Fibroblast of lung (primary cell): ENCODE results near the gene STAB2.

Experiments
- EZH2 ChIP-seq: IDR thresholded peaks from 2 replicates; pipeline ENCODE4 v1.5.1; 2012; ENCODE audit warnings: low read length, control low read depth, mild to moderate bottlenecking; ENCODE audit errors: missing control alignments
- TF ChIP-seq, protein P1 (sequence below), 2 donors: IDR thresholded peaks in 1 of 2; conservative IDR thresholded peaks in 1 of 2; 1 replicate in 1 of 2; 2 replicates in 1 of 2; pipeline ENCODE4 v1.5.1; 2011 to 2012; ENCODE audit warnings: low read length in 2 of 2, control low read depth in 1 of 2, inconsistent platforms in 1 of 2, low read depth in 1 of 2, mild to moderate bottlenecking in 1 of 2

- TF ChIP-seq, protein P1, sequence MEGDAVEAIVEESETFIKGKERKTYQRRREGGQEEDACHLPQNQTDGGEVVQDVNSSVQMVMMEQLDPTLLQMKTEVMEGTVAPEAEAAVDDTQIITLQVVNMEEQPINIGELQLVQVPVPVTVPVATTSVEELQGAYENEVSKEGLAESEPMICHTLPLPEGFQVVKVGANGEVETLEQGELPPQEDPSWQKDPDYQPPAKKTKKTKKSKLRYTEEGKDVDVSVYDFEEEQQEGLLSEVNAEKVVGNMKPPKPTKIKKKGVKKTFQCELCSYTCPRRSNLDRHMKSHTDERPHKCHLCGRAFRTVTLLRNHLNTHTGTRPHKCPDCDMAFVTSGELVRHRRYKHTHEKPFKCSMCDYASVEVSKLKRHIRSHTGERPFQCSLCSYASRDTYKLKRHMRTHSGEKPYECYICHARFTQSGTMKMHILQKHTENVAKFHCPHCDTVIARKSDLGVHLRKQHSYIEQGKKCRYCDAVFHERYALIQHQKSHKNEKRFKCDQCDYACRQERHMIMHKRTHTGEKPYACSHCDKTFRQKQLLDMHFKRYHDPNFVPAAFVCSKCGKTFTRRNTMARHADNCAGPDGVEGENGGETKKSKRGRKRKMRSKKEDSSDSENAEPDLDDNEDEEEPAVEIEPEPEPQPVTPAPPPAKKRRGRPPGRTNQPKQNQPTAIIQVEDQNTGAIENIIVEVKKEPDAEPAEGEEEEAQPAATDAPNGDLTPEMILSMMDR (conservative IDR thresholded peaks at IDR 0.05 in 1 of 2, IDR thresholded peaks at IDR 0.05 in 1 of 2; ENCODE audit: low read depth in 1 of 2, low read length in 2 of 2): no peak
- no peak for TF ChIP-seq EZH2
Observed at GRCh38 chr12:103639983-103640382, 52.9 kb downstream of the STAB2 start.
